H1 (cell line): ENCODE data around the gene NAV3. TPM values are rescaled to one million over a fixed set of nuclear protein-coding genes. Genes with fewer than 3 reads are reported as not detected.

Source experiments
- CTCF ChIA-PET: fragments of 300-600 bp; sonication (Branson Sonifier 250); formaldehyde crosslinking; loops from one replicate; lab custom pipeline; 2021; ENCODE audit not compliant: partially characterized antibody; lab: Charles Lee
- POLR2A ChIA-PET: fragments of 300-600 bp; sonication (Branson Sonifier 250); formaldehyde crosslinking; loops from one replicate; lab custom pipeline; 2021; ENCODE audit warnings: inconsistent platforms; ENCODE audit not compliant: partially characterized antibody; lab: Charles Lee
- DNase-seq, 2 experiments: peaks; one replicate each; pipeline versions ENCODE4 v3.0.0 to v3.0.0-alpha.2; 2010 to 2022; ENCODE audit warnings: low spot score in 2 of 2, low read depth in 1 of 2, mixed read lengths in 1 of 2
- FAIRE-seq: peaks from 2 replicates; lab custom pipeline; 2011; peaks lifted over from hg19 to GRCh38; lab: Jason Lieb, UNC
- H2AFZ ChIP-seq: 2 replicates; pipeline ENCODE4 v1.8.1; 2012; ENCODE audit warnings: low read length, inconsistent platforms
- H2AK5ac ChIP-seq: 2 replicates; pipeline ENCODE4 v1.6.1; 2013; ENCODE audit warnings: low read depth, low read length
- H2BK120ac ChIP-seq: replicated peaks from 2 replicates; pipeline ENCODE3; 2013; ENCODE audit warnings: low read depth, low read length, inconsistent platforms
- H2BK12ac ChIP-seq: 2 replicates; pipeline ENCODE4 v1.6.1; 2013; ENCODE audit warnings: low read depth, low read length
- H2BK15ac ChIP-seq: 2 replicates; pipeline ENCODE4 v1.6.1; 2013; ENCODE audit warnings: low read length
- H2BK20ac ChIP-seq: 2 replicates; pipeline ENCODE4 v1.6.1; 2013; ENCODE audit warnings: low read length
- H2BK5ac ChIP-seq: 2 replicates; pipeline ENCODE4 v1.6.1; 2013; ENCODE audit warnings: low read depth, low read length
- H3K14ac ChIP-seq: 2 replicates; pipeline ENCODE4 v1.6.1; 2013; ENCODE audit warnings: inconsistent platforms; ENCODE audit not compliant: insufficient read length
- H3K18ac ChIP-seq: 2 replicates; pipeline ENCODE4 v1.6.1; 2013; ENCODE audit warnings: low read length; ENCODE audit errors: extremely low read depth
- H3K23ac ChIP-seq: 2 replicates; pipeline ENCODE4 v1.6.1; 2013; ENCODE audit warnings: inconsistent platforms; ENCODE audit not compliant: insufficient read length
- H3K23me2 ChIP-seq: 2 replicates; pipeline ENCODE4 v1.6.1; 2013; ENCODE audit warnings: low read depth, low read length
- H3K27ac ChIP-seq: 2 replicates; pipeline ENCODE4 v1.6.1; 2011; ENCODE audit warnings: low read depth, low read length, inconsistent platforms
- H3K27me3 ChIP-seq, 4 experiments: replicated peaks in 1 of 4; 1 replicate in 1 of 4; 2 replicates in 3 of 4; pipeline versions ENCODE4 v1.6.1 to v1.8.1; 2011 to 2013; ENCODE audit warnings: low read length in 3 of 4, mild to moderate bottlenecking in 3 of 4, inconsistent platforms in 2 of 4, mixed read lengths in 2 of 4, moderate library complexity in 1 of 4; ENCODE audit not compliant: control insufficient read depth in 3 of 4, insufficient read depth in 3 of 4; ENCODE audit errors: extremely low read depth in 1 of 4
- H3K36me3 ChIP-seq, 4 experiments: 2 replicates each; pipeline versions ENCODE4 v1.6.1 to v1.8.1; 2011 to 2013; ENCODE audit warnings: mild to moderate bottlenecking in 4 of 4, low read length in 3 of 4, moderate library complexity in 2 of 4, control low read depth in 1 of 4, inconsistent platforms in 1 of 4; ENCODE audit not compliant: insufficient read depth in 4 of 4, control insufficient read depth in 2 of 4
- H3K4ac ChIP-seq: replicated peaks from 2 replicates; pipeline ENCODE3; 2013; ENCODE audit warnings: low read length, low read depth, mixed read lengths, inconsistent platforms; ENCODE audit not compliant: insufficient read length
- H3K4me1 ChIP-seq, 4 experiments: replicated peaks in 1 of 4; 1 replicate in 1 of 4; 2 replicates in 3 of 4; pipeline versions ENCODE4 v1.6.1 to v1.8.1; 2011 to 2013; ENCODE audit warnings: low read length in 3 of 4, inconsistent platforms in 2 of 4, mixed read lengths in 1 of 4; ENCODE audit not compliant: insufficient read depth in 4 of 4, control insufficient read depth in 3 of 4
- H3K4me2 ChIP-seq, 2 experiments: 2 replicates each; pipeline versions ENCODE4 v1.6.1 to v1.8.1; 2011 to 2013; ENCODE audit warnings: low read depth in 2 of 2, low read length in 2 of 2, control low read depth in 1 of 2, inconsistent platforms in 1 of 2, mild to moderate bottlenecking in 1 of 2; ENCODE audit not compliant: insufficient read depth in 1 of 2
- H3K4me3 ChIP-seq, 4 experiments: fragments of 200-600, 300-600 bp in 1 of 4; sonication (generic), shearing (Covaris generic), sonication (Bioruptor Twin) in 1 of 4; 2 replicates each; pipeline versions ENCODE4 v1.5.1 to v1.8.1; 2011 to 2016; ENCODE audit warnings: low read length in 4 of 4, low read depth in 3 of 4, control low read depth in 2 of 4, inconsistent platforms in 2 of 4, mild to moderate bottlenecking in 2 of 4, mixed read lengths in 1 of 4, moderate library complexity in 1 of 4; ENCODE audit not compliant: insufficient read depth in 2 of 4; ENCODE audit errors: extremely low read depth in 1 of 4
- H3K56ac ChIP-seq: replicated peaks from 2 replicates; pipeline ENCODE3; 2013; ENCODE audit warnings: low read depth, mild to moderate bottlenecking, mixed read lengths, low read length, inconsistent platforms; ENCODE audit not compliant: insufficient read length
- H3K79me1 ChIP-seq: 2 replicates; pipeline ENCODE4 v1.6.1; 2013; ENCODE audit warnings: low read depth, low read length, control low read depth
- H3K79me2 ChIP-seq, 2 experiments: 2 replicates each; pipeline versions ENCODE4 v1.6.1 to v1.8.1; 2012 to 2013; ENCODE audit warnings: low read length in 2 of 2, mild to moderate bottlenecking in 2 of 2, inconsistent platforms in 1 of 2; ENCODE audit not compliant: insufficient read depth in 2 of 2, control insufficient read depth in 1 of 2
- H3K9ac ChIP-seq, 4 experiments: replicated peaks in 1 of 4; 1 replicate in 1 of 4; 2 replicates in 3 of 4; pipeline versions ENCODE4 v1.6.1 to v1.8.1; 2011 to 2013; ENCODE audit warnings: low read depth in 3 of 4, low read length in 3 of 4, control low read depth in 2 of 4, mild to moderate bottlenecking in 2 of 4, moderate library complexity in 2 of 4, inconsistent platforms in 1 of 4; ENCODE audit errors: extremely low read depth in 1 of 4
- H3K9me3 ChIP-seq, 2 experiments: 2 replicates each; pipeline versions ENCODE4 v1.6.1 to v1.8.1; 2012 to 2013; ENCODE audit warnings: mild to moderate bottlenecking in 2 of 2, moderate library complexity in 2 of 2, control low read depth in 1 of 2, inconsistent platforms in 1 of 2, low read depth in 1 of 2, low read length in 1 of 2, mixed read lengths in 1 of 2; ENCODE audit not compliant: insufficient read depth in 2 of 2
- H4K20me1 ChIP-seq, 2 experiments: replicated peaks in 1 of 2; 2 replicates each; pipeline versions ENCODE3 to v1.8.1; 2011 to 2013; ENCODE audit warnings: inconsistent platforms in 2 of 2, low read length in 2 of 2, mild to moderate bottlenecking in 1 of 2; ENCODE audit not compliant: insufficient read depth in 2 of 2, control insufficient read depth in 1 of 2
- H4K5ac ChIP-seq: 2 replicates; pipeline ENCODE4 v1.6.1; 2013; ENCODE audit warnings: low read length, low read depth, mixed read lengths, inconsistent platforms; ENCODE audit not compliant: insufficient read length
- H4K8ac ChIP-seq: 2 replicates; pipeline ENCODE4 v1.8.0; 2013; ENCODE audit warnings: mild to moderate bottlenecking, moderate library complexity, low read length, inconsistent platforms; ENCODE audit not compliant: insufficient read depth; ENCODE audit errors: extremely low read depth
- H4K91ac ChIP-seq: replicated peaks from 2 replicates; pipeline ENCODE3; 2013; ENCODE audit warnings: low read length, mixed read lengths, inconsistent platforms; ENCODE audit not compliant: insufficient read length
- CTBP2 ChIP-seq: IDR thresholded peaks from 2 replicates; pipeline ENCODE4 v1.7.0; 2011; ENCODE audit warnings: borderline replicate concordance, mild to moderate bottlenecking, moderate library complexity, mixed read lengths, low read length; ENCODE audit not compliant: insufficient read depth, insufficient read length
- RBBP5 ChIP-seq: IDR thresholded peaks from 2 replicates; pipeline ENCODE4 v1.7.1; 2012; ENCODE audit warnings: low read depth, mild to moderate bottlenecking, inconsistent platforms, low read length, moderate library complexity, borderline replicate concordance
- USF2 ChIP-seq: IDR thresholded peaks from 2 replicates; pipeline ENCODE4 v1.6.1; 2011; ENCODE audit warnings: low read length, improper control_type of control experiment
- WGBS, 2 experiments: shearing (Covaris generic) in 1 of 2; methylation state at CpG; one replicate each; pipeline versions ENCODE4 v1.1.6 to v1.1.7; 2013 to 2015; ENCODE audit warnings: low lambda C conversion rate in 2 of 2, mixed read lengths in 2 of 2, inconsistent platforms in 1 of 2, low coverage in 1 of 2, missing lambda C conversion rate in 1 of 2; ENCODE audit not compliant: insufficient replicate concordance in 2 of 2, insufficient coverage in 1 of 2, insufficient read length in 1 of 2; ENCODE audit errors: extremely low coverage in 1 of 2, missing lambda C conversion rate in 1 of 2; 5-methylcytosine and 5-hydroxymethylcytosine counted together
- polyA plus RNA-seq, 7 experiments: library from polyadenylated mRNA; depleted of rRNA in 3 of 7; stranded (reverse) in 5 of 7; unstranded in 2 of 7; fragments of >200 nt in 5 of 7; fragments of 200-250 nt in 2 of 7; gene quantifications; 1 replicate in 5 of 7; 2 replicates in 1 of 7; 4 replicates in 1 of 7; pipeline versions ENCODE4 v1.2.1 to v1.2.3, GENCODE V29; 2011 to 2013; ENCODE audit warnings: missing spikeins in 2 of 7, mixed read lengths in 2 of 7
- total RNA-seq: library from RNA; stranded (reverse); fragmentation: NEBNext Ultra II Directional; extraction: Animal tissue kit (Norgen Biotek cat#: 25700); gene quantifications from 2 replicates; pipeline ENCODE4 v1.2.1, GENCODE V29; 2021

The NAV3 gene
- total and polyA plus RNA-seq, 2 of the 8 experiments (the other 6 are each of a cell fraction or from before 2014, with no cell fraction given) = 0.47 to 5.0 TPM

- H3K56ac ChIP-seq = no peak overlapping the region
- no peaks in the 10 kb centered on the region for H3K79me1 ChIP-seq
- H2BK15ac ChIP-seq = no peak overlapping the region
- H3K79me2 ChIP-seq = no peaks in the 10 kb centered on the region
- no peak for DNase-seq
- FAIRE-seq = no peak
- no peak overlapping the region for H3K9ac ChIP-seq
- H3K4me1 ChIP-seq = no peaks in the 10 kb centered on the region
- no peaks in the 10 kb centered on the region for H3K27me3 ChIP-seq
- no peak overlapping the region for H3K4ac ChIP-seq
- no peaks in the 10 kb centered on the region for H3K36me3 ChIP-seq
- H3K4me3 ChIP-seq = no peak overlapping the region
- no peak overlapping the region for H2BK20ac ChIP-seq
- no peak overlapping the region for H4K8ac ChIP-seq
- no peak overlapping the region for H3K23ac ChIP-seq
- ChIA-PET POLR2A (no interaction called here), CTCF (interaction anchor here (0.6 to 3.4 kb wide), 9 partner anchors 12 to 2000 kb away, joined by 3 to 17 read pairs (median 4); no protein-coding TSS in a partner anchor)
- H3K23me2 ChIP-seq = no peaks in the 10 kb centered on the region
- no peak overlapping the region for H4K5ac ChIP-seq
- H2BK120ac ChIP-seq = no peak overlapping the region
- H4K91ac ChIP-seq = no peak overlapping the region
- no peaks in the 10 kb centered on the region for H4K20me1 ChIP-seq
- no peak overlapping the region for H2AK5ac ChIP-seq
- H3K18ac ChIP-seq = no peak overlapping the region
- no peak for TF ChIP-seq USF2
- TF ChIP-seq RBBP5 = no peak
- TF ChIP-seq CTBP2 = no peak
- 88% methylated on average over 2 of the region's 2 CpGs; no CpG with 5 or more reads in 1 of the 2 experiments for WGBS, 2 experiments
- H2AFZ ChIP-seq = no peak overlapping the region
- H3K27ac ChIP-seq = no peak overlapping the region
- no peak overlapping the region for H3K4me2 ChIP-seq
- H3K9me3 ChIP-seq = peaks cover 4 to 5% of the 10 kb centered on the region in 2 experiments; a peak in 1 of 4 replicates
- H2BK5ac ChIP-seq = no peak overlapping the region
- no peak overlapping the region for H2BK12ac ChIP-seq
- H3K14ac ChIP-seq = no peak overlapping the region
Observed at GRCh38 chr12:78118486-78118885, 287.8 kb downstream of the NAV3 start.
